Fibroblast of gingiva (primary cell): ENCODE measurements around the gene NBAS.
"Not testable (repeated sequence)": the region's sequence is repeated elsewhere in the genome, so short reads cannot be mapped to it uniquely, and the experiment has no call there.

Source experiments
- DNase-seq: peaks from one replicate; pipeline ENCODE4 v3.0.0-alpha.2; 2011; ENCODE audit warnings: low read depth

NBAS gene

GRCh38 chr2:15527074-15527739, 33.9 kb downstream of the NBAS start:
- no peak for DNase-seq

GRCh38 chr2:15521641-15522181, 39.4 kb downstream of the NBAS start:
- DNase-seq, result peak; percentile 21

GRCh38 chr2:15520346-15520745, 40.8 kb downstream of the NBAS start:
- DNase-seq, result no peak

- DNase-seq, result not testable (repeated sequence)
Measured at GRCh38 chr2:15518759-15519158, 42.4 kb downstream of the NBAS start.

GRCh38 chr2:15517793-15518192, 43.3 kb downstream of the NBAS start:
- DNase-seq, result no peak

- no peak for DNase-seq
Measured at GRCh38 chr2:15511686-15512085, 49.4 kb downstream of the NBAS start.

- no peak for DNase-seq
Measured at GRCh38 chr2:15510552-15510951, 50.6 kb downstream of the NBAS start.

- no peak for DNase-seq
Measured at GRCh38 chr2:15510131-15510530, 51.0 kb downstream of the NBAS start.

GRCh38 chr2:15507697-15508096, 53.4 kb downstream of the NBAS start:
- no peak for DNase-seq

- DNase-seq, result no peak
Measured at GRCh38 chr2:15507061-15507460, 54.1 kb downstream of the NBAS start.

- peak; percentile 49 for DNase-seq
Measured at GRCh38 chr2:15506229-15506819, 54.8 kb downstream of the NBAS start.

- DNase-seq, result no peak
Measured at GRCh38 chr2:15504882-15505663, 56.1 kb downstream of the NBAS start.

- DNase-seq, result not testable (repeated sequence)
Measured at GRCh38 chr2:15499251-15499650, 61.9 kb downstream of the NBAS start.

- no peak for DNase-seq
Measured at GRCh38 chr2:15498554-15498953, 62.6 kb downstream of the NBAS start.

GRCh38 chr2:15494877-15495276, 66.3 kb downstream of the NBAS start:
- no peak for DNase-seq

- no peak for DNase-seq
Measured at GRCh38 chr2:15492773-15493325, 68.3 kb downstream of the NBAS start.

- DNase-seq, result no peak
Measured at GRCh38 chr2:15486770-15487169, 74.4 kb downstream of the NBAS start.

GRCh38 chr2:15485949-15486348, 75.2 kb downstream of the NBAS start:
- DNase-seq, result no peak

- DNase-seq, result no peak
Measured at GRCh38 chr2:15481000-15481399, 80.1 kb downstream of the NBAS start.

GRCh38 chr2:15480552-15480951, 80.6 kb downstream of the NBAS start:
- DNase-seq, result no peak

GRCh38 chr2:15472876-15473275, 88.3 kb downstream of the NBAS start:
- no peak for DNase-seq

- DNase-seq, result no peak
Measured at GRCh38 chr2:15472133-15472532, 89.0 kb downstream of the NBAS start.

- DNase-seq, result no peak
Measured at GRCh38 chr2:15471606-15472005, 89.5 kb downstream of the NBAS start.
